ENCODE data around the gene TRAK1.

DNA sequence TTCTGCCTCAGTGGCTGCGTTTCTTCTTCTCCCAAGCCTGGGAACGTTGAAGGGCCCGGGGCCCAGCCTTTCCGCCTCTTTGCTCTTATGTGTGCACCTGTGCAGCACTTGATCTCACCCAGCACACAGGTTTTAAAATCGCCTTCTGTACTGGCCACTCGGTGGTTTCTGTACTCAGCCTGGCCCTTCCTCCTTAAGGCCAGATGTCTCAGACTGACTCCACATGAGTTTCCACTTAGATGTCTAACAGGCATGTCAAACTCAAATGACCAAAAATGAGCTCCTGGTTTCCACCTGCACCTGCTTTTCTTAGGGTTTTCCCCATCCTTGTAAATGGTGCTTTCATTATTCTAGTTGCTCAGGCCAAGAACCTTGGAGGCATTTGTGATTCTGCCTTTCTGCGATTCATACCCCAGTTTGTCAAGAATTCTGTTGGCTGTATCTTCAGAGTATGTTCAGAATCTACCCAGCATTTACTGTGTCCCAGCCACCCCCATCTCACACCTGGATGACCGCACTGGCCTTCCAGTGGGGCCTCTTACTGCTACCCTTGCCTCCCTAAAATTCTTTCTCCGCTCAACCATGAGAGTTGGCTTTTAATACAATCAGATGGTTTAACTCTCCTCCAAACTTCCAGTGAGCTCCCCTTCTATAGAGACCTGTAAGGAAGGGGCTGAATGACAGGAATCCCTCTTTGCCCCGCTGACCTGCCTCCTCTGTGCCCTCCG is 2.2 kb upstream of the TRAK1 start:
- TF ChIP-seq, protein P1, sequence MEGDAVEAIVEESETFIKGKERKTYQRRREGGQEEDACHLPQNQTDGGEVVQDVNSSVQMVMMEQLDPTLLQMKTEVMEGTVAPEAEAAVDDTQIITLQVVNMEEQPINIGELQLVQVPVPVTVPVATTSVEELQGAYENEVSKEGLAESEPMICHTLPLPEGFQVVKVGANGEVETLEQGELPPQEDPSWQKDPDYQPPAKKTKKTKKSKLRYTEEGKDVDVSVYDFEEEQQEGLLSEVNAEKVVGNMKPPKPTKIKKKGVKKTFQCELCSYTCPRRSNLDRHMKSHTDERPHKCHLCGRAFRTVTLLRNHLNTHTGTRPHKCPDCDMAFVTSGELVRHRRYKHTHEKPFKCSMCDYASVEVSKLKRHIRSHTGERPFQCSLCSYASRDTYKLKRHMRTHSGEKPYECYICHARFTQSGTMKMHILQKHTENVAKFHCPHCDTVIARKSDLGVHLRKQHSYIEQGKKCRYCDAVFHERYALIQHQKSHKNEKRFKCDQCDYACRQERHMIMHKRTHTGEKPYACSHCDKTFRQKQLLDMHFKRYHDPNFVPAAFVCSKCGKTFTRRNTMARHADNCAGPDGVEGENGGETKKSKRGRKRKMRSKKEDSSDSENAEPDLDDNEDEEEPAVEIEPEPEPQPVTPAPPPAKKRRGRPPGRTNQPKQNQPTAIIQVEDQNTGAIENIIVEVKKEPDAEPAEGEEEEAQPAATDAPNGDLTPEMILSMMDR (optimal IDR thresholded peaks at IDR 0.05 in 1 of 3, IDR thresholded peaks at IDR 0.05 in 1 of 3, conservative IDR thresholded peaks at IDR 0.05 in 1 of 3; ENCODE audit: extremely low read depth in 1 of 3, insufficient read depth in 2 of 3, low read length in 3 of 3): no peak
- TF ChIP-seq EZH2 (IDR thresholded peaks at IDR 0.05; ENCODE audit: low read length): no peak
